ENCODE measurements around the gene UGT1A4.
"Not testable (repeated sequence)": the region's sequence is repeated elsewhere in the genome, so short reads cannot be mapped to it uniquely, and the experiment has no call there.

UGT1A4 gene

GRCh38 chr2:233736868-233737653 lies 18.5 kb downstream of the UGT1A4 start:
- H3K9ac ChIP-seq (ENCODE audit: low read length); H3K36me3 ChIP-seq (ENCODE audit: control insufficient read depth, insufficient read depth, low read length, severe bottlenecking); H3K9me3 ChIP-seq (ENCODE audit: control insufficient read depth, low read length); H3K4me3 ChIP-seq (ENCODE audit: low read length); DNase-seq (ENCODE audit: low read depth); H3K4me1 ChIP-seq (ENCODE audit: control insufficient read depth, insufficient read depth, low read length): not testable (repeated sequence)
- peaks cover 10% of the 10 kb centered on the region for H3K27me3 ChIP-seq (replicated peaks; ENCODE audit: control insufficient read depth, insufficient read depth, low read length)

- no peaks in the 10 kb centered on the region for H3K36me3 ChIP-seq (ENCODE audit: control insufficient read depth, insufficient read depth, low read length, severe bottlenecking)
- H3K9ac ChIP-seq (ENCODE audit: low read length), result no peak overlapping the region
- no peak overlapping the region for H3K4me3 ChIP-seq (ENCODE audit: low read length)
- H3K9me3 ChIP-seq (ENCODE audit: control insufficient read depth, low read length), result no peaks in the 10 kb centered on the region
- peaks cover 14% of the 10 kb centered on the region for H3K27me3 ChIP-seq (replicated peaks; ENCODE audit: control insufficient read depth, insufficient read depth, low read length)
- no peak for DNase-seq (ENCODE audit: low read depth)
- H3K4me1 ChIP-seq (ENCODE audit: control insufficient read depth, insufficient read depth, low read length), result no peaks in the 10 kb centered on the region
These were observed 22.3 kb downstream of the UGT1A4 start for GRCh38 chr2:233740870-233741269.

- no peak for DNase-seq (ENCODE audit: low read depth)
- peaks cover 10% of the 10 kb centered on the region for H3K27me3 ChIP-seq (replicated peaks; ENCODE audit: control insufficient read depth, insufficient read depth, low read length)
- H3K9me3 ChIP-seq (ENCODE audit: control insufficient read depth, low read length), result no peaks in the 10 kb centered on the region
- H3K4me3 ChIP-seq (ENCODE audit: low read length), result no peak overlapping the region
- H3K4me1 ChIP-seq (ENCODE audit: control insufficient read depth, insufficient read depth, low read length), result no peaks in the 10 kb centered on the region
- H3K36me3 ChIP-seq (ENCODE audit: control insufficient read depth, insufficient read depth, low read length, severe bottlenecking), result no peaks in the 10 kb centered on the region
- H3K9ac ChIP-seq (ENCODE audit: low read length), result no peak overlapping the region
These were observed 25.1 kb downstream of the UGT1A4 start for GRCh38 chr2:233743464-233744259.

- Histone ChIP-seq H3K9me3 (ENCODE audit: control insufficient read depth, low read length) (no peaks in the 10 kb centered on the region), H3K9ac (ENCODE audit: low read length) (no peak overlapping the region), H3K4me3 (ENCODE audit: low read length) (no peak overlapping the region), H3K27me3 (replicated peaks; ENCODE audit: control insufficient read depth, insufficient read depth, low read length) (peaks cover 10% of the 10 kb centered on the region), H3K36me3 (ENCODE audit: control insufficient read depth, insufficient read depth, low read length, severe bottlenecking) (no peaks in the 10 kb centered on the region), H3K4me1 (ENCODE audit: control insufficient read depth, insufficient read depth, low read length) (no peaks in the 10 kb centered on the region)
- DNase-seq (ENCODE audit: low read depth), result no peak
These were observed 26.7 kb downstream of the UGT1A4 start for GRCh38 chr2:233745073-233745755.

- DNase-seq (ENCODE audit: low read depth); H3K4me3 ChIP-seq (ENCODE audit: low read length); H3K36me3 ChIP-seq (ENCODE audit: control insufficient read depth, insufficient read depth, low read length, severe bottlenecking); H3K9ac ChIP-seq (ENCODE audit: low read length); H3K27me3 ChIP-seq (replicated peaks; ENCODE audit: control insufficient read depth, insufficient read depth, low read length); H3K9me3 ChIP-seq (ENCODE audit: control insufficient read depth, low read length); H3K4me1 ChIP-seq (ENCODE audit: control insufficient read depth, insufficient read depth, low read length): not testable (repeated sequence)
These were observed 27.3 kb downstream of the UGT1A4 start for GRCh38 chr2:233745838-233746237.

- peaks cover 7% of the 10 kb centered on the region for H3K27me3 ChIP-seq (replicated peaks; ENCODE audit: control insufficient read depth, insufficient read depth, low read length)
- DNase-seq (ENCODE audit: low read depth), result no peak
- peaks cover 4% of the 10 kb centered on the region for H3K9me3 ChIP-seq (ENCODE audit: control insufficient read depth, low read length)
- no peak overlapping the region for H3K4me3 ChIP-seq (ENCODE audit: low read length)
- H3K9ac ChIP-seq (ENCODE audit: low read length), result no peak overlapping the region
- H3K36me3 ChIP-seq (ENCODE audit: control insufficient read depth, insufficient read depth, low read length, severe bottlenecking), result no peaks in the 10 kb centered on the region
- no peaks in the 10 kb centered on the region for H3K4me1 ChIP-seq (ENCODE audit: control insufficient read depth, insufficient read depth, low read length)
These were observed 28.1 kb downstream of the UGT1A4 start for GRCh38 chr2:233746475-233747282.

- peaks cover 4% of the 10 kb centered on the region for H3K9me3 ChIP-seq (ENCODE audit: control insufficient read depth, low read length)
- peaks cover 4% of the 10 kb centered on the region for H3K27me3 ChIP-seq (replicated peaks; ENCODE audit: control insufficient read depth, insufficient read depth, low read length)
- no peaks in the 10 kb centered on the region for H3K4me1 ChIP-seq (ENCODE audit: control insufficient read depth, insufficient read depth, low read length)
- H3K9ac ChIP-seq (ENCODE audit: low read length), result no peak overlapping the region
- DNase-seq (ENCODE audit: low read depth), result no peak
- H3K4me3 ChIP-seq (ENCODE audit: low read length), result no peak overlapping the region
- no peaks in the 10 kb centered on the region for H3K36me3 ChIP-seq (ENCODE audit: control insufficient read depth, insufficient read depth, low read length, severe bottlenecking)
These were observed 28.7 kb downstream of the UGT1A4 start for GRCh38 chr2:233747283-233747544.

- not testable (repeated sequence) for H3K4me1 ChIP-seq (ENCODE audit: control insufficient read depth, insufficient read depth, low read length); H3K4me3 ChIP-seq (ENCODE audit: low read length); H3K27me3 ChIP-seq (replicated peaks; ENCODE audit: control insufficient read depth, insufficient read depth, low read length); H3K9me3 ChIP-seq (ENCODE audit: control insufficient read depth, low read length); DNase-seq (ENCODE audit: low read depth); H3K36me3 ChIP-seq (ENCODE audit: control insufficient read depth, insufficient read depth, low read length, severe bottlenecking); H3K9ac ChIP-seq (ENCODE audit: low read length)
These were observed 32.2 kb downstream of the UGT1A4 start for GRCh38 chr2:233750689-233751088.

- DNase-seq (ENCODE audit: low read depth); H3K36me3 ChIP-seq (ENCODE audit: control insufficient read depth, insufficient read depth, low read length, severe bottlenecking); H3K9me3 ChIP-seq (ENCODE audit: control insufficient read depth, low read length); H3K4me3 ChIP-seq (ENCODE audit: low read length); H3K4me1 ChIP-seq (ENCODE audit: control insufficient read depth, insufficient read depth, low read length); H3K9ac ChIP-seq (ENCODE audit: low read length); H3K27me3 ChIP-seq (replicated peaks; ENCODE audit: control insufficient read depth, insufficient read depth, low read length): not testable (repeated sequence)
These were observed 32.9 kb downstream of the UGT1A4 start for GRCh38 chr2:233751212-233752009.

- Histone ChIP-seq H3K4me1 (ENCODE audit: control insufficient read depth, insufficient read depth, low read length) (no peaks in the 10 kb centered on the region), H3K36me3 (ENCODE audit: control insufficient read depth, insufficient read depth, low read length, severe bottlenecking) (no peaks in the 10 kb centered on the region), H3K27me3 (replicated peaks; ENCODE audit: control insufficient read depth, insufficient read depth, low read length) (no peaks in the 10 kb centered on the region), H3K9me3 (ENCODE audit: control insufficient read depth, low read length) (peaks cover 8% of the 10 kb centered on the region), H3K9ac (ENCODE audit: low read length) (no peak overlapping the region), H3K4me3 (ENCODE audit: low read length) (no peak overlapping the region)
- no peak for DNase-seq (ENCODE audit: low read depth)
These were observed 36.5 kb downstream of the UGT1A4 start for GRCh38 chr2:233754872-233755611.

Measured in adipocyte (in vitro differentiated cells).